GM18511 (cell line): ENCODE data around the gene SMYD3.

Source experiments
- ATAC-seq: cut with Tn5 transposase; IDR thresholded peaks from one replicate; pipeline ENCODE4 v1.9.1; 2021; ENCODE audit warnings: mild to moderate bottlenecking, moderate library complexity; ENCODE audit not compliant: unreplicated experiment

The SMYD3 gene

DNA sequence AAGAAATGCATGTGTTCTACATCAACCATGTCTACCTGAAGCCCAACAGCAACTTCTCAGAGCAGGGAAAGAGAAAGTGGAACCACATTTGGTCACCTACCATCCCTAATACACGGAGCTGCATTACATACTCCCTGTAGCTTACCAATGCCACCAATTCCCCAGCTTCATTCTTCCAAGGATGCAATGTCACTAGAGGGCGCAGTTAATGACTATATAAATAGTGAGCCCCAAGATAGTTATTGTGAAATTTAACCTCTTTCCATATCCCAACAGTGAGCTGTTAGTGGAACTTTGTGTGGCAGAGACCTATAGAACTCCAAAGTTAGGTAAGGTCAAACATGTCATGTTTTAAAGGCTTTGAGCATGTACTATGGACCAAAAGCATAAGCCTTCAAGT is 618.3 kb downstream of the SMYD3 start:
- ATAC-seq = no peak

GRCh38 chr1:245887829-245888228 is 619.2 kb downstream of the SMYD3 start:
- no peak for ATAC-seq

DNA sequence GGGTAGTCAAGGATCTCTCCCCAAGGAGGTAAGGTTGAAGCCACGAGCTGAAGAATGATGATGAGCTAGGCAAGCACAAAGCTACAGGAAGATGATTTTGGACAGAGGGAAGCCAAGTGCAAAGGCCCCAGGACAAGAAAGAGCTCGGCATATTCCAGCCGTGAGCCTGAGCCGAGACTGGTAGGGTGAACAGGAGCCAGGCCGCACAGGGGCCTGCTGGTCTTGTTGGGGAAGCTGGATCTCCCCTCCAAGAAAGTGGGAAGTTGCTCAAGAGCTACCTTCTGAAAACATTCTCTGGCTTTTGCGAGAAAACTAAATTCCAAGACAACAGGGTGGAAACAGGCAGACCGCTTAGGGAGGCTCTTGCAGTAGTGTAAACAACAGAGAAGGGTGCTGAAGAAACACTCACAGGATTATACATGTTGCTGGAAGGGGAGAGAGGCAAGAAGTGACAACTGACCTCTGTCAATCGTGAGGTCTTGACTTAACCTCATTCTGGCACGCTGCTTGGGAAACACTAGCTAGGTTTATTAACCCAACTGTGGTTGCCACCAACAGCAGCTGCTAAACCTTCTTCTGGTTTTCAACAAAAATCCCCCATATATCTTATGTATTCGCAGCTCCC is 625.2 kb downstream of the SMYD3 start:
- no peak for ATAC-seq

- no peak for ATAC-seq
Measured at GRCh38 chr1:245880754-245881403, 626.2 kb downstream of the SMYD3 start.

DNA sequence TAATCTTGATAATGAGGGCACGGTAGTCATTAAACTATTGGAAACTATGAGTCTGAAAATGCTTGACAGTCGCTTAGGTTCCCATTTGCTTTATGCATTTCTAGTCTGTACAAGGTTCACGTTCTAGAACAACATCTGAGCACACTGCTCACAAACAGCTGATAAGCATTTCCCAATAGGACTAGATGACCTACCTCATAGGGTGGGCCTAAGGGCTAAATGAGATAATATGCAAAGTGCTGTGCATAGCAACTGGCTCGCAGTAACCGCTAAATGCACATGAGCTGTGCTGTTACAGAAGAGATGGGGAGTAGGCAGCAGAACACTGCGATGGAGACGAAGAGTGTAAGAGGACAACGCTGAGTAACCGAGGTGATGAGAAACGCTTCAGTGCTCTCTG is 628.0 kb downstream of the SMYD3 start:
- no peak for ATAC-seq

- ATAC-seq = no peak
Measured at GRCh38 chr1:245878585-245878984, 628.5 kb downstream of the SMYD3 start.

DNA sequence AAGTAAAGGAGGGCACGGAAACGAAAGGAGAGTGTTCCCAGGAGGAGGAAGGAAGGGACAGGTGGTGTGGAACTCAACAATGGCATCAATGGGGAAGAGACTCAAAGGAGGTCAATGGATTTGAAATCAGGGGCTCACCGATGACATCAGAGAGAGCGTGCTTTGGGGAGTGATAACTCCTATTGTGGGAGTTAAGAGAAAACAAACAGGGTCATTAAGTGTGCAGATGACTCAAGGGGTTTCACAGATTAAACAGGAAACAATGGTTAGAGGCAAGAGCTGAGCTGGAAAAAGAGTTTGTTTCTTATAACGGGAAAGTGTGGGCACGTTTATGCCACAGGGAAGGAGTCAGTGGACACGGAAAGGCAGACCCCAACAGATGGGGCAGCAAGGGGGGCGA is 629.1 kb downstream of the SMYD3 start:
- ATAC-seq = no peak

DNA sequence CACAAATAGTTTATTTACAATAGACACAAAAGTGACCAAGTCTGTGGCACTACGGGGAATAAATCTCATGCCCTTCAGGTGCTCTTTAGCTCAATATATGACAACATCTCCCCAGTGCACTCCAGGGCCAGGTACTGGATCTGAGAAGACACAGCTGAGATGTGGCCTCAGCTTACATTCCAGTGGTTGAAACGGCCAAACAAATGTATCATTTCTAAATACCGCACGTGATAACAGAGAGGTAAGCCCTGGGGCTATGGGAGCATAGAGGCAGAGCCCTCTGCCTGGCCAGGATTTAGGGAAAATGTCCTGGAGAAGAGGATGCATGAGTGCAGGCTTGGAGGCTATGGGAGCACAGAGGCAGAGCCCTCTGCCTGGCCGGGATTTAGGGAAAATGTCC is 630.5 kb downstream of the SMYD3 start:
- no peak for ATAC-seq

- ATAC-seq = no peak
Measured at GRCh38 chr1:245875581-245876261, 631.4 kb downstream of the SMYD3 start.

DNA sequence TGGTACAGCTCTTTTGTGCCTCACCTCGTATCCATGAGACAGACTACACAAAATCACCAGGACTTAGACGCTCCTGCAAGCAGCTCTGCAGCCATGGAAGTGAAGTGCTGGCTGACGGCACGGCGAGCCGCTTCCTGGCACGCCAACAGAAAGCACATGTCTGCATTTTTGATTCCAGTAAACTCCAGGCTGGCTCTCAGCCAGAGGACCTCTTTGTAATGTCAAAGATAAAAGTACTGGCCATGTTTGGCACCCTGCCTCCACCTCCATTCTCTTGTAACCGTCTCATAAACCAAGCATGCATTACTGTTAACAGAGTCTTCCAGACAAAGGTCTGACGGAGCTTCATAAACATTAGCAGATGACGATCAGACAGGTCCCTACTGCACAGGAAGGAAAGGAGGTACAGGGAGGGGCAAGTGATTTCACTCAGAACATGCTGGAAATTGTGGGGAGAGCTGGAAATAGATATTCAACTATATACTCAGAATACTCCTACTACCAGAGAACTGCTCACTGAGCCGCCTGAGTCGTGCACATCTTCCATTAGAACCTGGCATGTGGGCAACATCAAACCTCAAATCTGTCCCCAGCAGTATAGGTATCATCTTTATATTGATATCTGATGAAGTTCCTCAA is 632.0 kb downstream of the SMYD3 start:
- no peak for ATAC-seq

- no peak for ATAC-seq
Measured at GRCh38 chr1:245873883-245874671, 633.0 kb downstream of the SMYD3 start.

DNA sequence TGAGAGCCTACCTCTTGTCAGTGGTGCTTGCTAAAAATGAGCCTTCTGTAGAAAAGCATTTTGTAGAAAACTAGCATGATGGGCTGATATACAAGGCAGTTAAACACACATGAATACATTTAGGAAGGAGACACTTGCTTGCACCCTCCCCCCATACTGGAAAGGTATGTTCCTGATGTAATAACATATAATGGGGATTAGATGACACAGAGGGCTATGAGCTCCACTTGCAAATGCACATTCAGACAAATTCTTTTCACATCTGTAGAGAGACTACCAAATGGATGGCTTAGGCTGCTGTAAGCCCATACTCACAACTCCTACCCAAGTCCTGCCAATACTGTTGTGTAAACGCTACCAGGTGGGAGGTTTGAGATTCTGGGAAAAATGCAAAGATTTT is 634.0 kb downstream of the SMYD3 start:
- ATAC-seq = no peak

DNA sequence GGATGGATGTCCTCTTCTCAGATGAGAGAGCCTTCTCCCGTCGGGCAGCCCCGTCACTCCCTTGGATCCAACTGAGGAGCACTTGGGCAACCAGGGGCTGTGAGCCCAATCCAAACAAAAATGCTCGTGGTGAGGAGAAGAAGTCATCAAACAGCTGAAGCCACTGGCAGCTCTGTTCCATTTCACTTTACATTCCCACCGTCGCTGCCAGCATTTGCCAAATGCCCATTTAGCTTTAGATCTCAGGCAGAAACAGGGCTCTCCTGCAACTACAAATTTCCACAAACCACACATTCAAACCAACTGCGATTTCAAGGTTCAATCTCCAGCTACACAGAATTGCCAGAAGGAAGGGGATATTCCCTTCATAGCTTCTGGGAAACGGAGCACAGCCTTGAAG is 634.6 kb downstream of the SMYD3 start:
- no peak for ATAC-seq

- ATAC-seq = no peak
Measured at GRCh38 chr1:245871915-245872314, 635.2 kb downstream of the SMYD3 start.

- no peak for ATAC-seq
Measured at GRCh38 chr1:245871191-245871590, 635.9 kb downstream of the SMYD3 start.

DNA sequence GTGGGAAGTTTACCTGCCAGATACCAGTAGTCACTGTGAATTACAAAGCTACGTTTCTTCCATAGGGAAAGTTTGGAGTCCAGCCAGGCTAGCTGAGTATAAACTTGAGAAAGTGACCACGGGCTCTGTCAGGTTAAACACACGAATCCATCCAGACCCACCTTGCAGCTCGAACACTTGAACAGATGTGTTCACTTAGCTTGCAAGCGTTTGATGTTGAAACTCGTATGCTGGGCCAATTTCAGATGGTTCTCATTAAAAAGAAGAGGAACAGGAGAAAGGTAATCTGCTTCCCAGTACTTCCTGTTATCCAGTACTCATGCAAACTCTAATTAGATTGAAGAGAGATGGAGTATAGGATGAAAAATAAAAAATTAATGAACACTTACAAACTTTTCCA is 636.4 kb downstream of the SMYD3 start:
- no peak for ATAC-seq

DNA sequence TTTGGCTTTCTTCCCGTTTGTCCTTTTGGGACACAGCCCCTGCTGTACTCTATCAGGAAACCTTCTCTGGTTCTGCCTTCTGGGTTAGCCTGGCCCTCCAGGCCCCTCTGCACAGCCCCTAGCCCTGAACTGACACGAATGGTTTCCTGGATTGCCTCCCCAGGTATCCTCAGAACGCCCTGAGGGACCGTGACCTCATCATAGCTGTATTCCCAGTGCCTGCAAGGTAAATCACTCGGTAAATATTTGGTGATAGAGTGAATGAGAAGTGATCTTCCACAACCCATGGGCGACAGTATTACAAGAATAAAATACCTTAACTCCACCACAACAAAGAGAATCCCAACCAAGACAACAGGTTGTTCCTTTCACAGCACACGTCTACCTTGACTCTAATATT is 637.2 kb downstream of the SMYD3 start:
- ATAC-seq = no peak

DNA sequence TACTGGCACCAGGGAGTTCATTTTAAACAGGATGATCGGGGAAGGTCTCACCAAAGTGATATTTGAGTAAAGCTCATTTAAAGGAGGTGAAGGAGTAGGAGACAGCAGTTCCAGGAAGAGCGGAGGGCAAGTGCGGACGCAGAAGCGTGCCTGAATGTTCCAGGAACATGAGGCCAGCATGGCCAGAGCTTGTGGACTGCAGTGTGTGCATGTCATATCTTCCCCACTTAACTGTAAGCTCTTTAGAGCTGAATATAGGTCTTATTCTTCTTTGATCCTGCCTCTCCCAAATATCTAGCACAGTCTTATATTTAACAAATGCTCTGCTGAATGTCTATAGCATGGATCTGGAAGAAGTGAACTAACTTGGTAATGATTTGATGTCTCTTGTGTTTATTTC is 639.3 kb downstream of the SMYD3 start:
- no peak for ATAC-seq

DNA sequence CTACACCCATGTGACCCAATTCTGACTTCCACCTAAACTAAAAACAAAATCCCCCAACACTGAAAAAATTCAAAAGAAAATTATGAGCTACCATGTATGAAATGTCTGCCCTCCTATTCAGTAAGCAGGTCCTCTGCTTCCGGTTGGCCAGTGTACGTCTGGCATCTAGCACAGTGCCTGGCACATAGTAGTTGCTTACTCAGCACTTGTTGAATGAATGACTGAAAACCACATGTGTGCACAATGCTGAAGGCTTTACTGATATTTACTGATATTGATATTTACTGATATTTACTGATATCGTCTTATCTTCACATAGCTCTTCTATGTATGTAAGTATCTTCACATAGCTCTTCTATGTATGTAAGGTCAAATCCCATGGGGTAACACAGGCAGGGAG is 642.2 kb downstream of the SMYD3 start:
- no peak for ATAC-seq

DNA sequence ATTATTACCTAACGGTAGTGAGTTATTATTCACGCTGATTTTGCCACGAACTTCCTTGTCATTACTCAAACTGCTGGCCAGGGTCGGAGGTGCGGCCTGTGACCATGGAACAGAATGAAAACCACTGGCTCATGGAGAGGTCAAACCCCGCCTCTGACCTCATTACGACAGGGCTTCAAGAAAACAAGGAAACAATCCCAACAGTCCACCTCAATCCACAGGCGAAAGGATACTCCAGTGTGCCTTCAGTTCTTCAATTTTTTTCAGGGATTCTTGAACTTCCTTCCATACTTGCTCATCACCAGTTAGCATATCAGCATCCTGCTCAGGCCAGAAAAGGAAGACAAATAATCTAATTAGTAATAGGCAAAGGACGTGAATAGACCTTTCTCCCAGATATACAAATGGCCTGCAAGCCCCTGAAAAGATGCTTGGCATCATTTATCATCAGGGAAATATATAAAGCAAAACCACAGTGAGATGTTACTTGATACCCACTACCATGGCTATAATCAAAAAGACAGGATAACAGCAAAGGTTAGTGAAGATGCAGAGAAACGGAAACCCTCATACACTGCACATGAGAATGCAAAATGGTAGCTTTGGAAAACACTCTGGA is 643.4 kb downstream of the SMYD3 start:
- no peak for ATAC-seq
